ENCODE results near the gene TMEM14C.

DNA sequence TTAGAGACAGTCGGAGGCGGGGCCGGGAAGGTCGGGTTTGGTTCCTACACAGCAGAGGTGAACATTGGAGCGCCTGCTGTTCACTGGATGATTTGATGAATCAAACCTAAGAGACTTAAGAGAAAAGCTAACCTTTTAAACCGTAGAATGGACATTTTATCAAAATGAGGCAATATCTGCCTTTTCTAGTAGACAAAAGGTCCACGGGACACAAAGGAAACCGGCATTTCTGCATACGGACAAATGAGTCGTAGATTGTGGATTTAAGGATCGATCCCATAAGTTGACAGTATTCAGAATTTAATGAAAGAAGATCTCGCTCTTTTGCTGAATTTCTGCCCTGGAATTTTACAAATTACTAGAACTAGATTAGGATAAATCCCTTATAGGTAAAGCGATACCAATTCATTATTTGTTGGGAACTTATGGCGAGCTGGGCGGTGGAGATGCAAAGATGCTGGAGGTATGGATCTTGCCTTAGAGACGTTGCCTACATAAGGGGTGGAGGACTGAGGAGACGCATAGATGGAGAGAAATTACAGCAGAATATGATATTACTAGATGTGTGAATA is 27.7 kb upstream of the TMEM14C start:
- TF ChIP-seq, protein P1, sequence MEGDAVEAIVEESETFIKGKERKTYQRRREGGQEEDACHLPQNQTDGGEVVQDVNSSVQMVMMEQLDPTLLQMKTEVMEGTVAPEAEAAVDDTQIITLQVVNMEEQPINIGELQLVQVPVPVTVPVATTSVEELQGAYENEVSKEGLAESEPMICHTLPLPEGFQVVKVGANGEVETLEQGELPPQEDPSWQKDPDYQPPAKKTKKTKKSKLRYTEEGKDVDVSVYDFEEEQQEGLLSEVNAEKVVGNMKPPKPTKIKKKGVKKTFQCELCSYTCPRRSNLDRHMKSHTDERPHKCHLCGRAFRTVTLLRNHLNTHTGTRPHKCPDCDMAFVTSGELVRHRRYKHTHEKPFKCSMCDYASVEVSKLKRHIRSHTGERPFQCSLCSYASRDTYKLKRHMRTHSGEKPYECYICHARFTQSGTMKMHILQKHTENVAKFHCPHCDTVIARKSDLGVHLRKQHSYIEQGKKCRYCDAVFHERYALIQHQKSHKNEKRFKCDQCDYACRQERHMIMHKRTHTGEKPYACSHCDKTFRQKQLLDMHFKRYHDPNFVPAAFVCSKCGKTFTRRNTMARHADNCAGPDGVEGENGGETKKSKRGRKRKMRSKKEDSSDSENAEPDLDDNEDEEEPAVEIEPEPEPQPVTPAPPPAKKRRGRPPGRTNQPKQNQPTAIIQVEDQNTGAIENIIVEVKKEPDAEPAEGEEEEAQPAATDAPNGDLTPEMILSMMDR (IDR thresholded peaks at IDR 0.05; ENCODE audit: low read length) = no peak
- TF ChIP-seq EZH2 (IDR thresholded peaks at IDR 0.05; ENCODE audit: borderline replicate concordance, low read length) = no peak
